GM21723 (cell line): Measurements from ENCODE around the gene HGD.
A peak's percentile ranks its signal among the peaks of the same experiment; 100 is the strongest.
"Not testable (repeated sequence)": the region's sequence is repeated elsewhere in the genome, so short reads cannot be mapped to it uniquely, and the experiment has no call there.

Experiments used
- ATAC-seq: cut with Tn5 transposase; IDR thresholded peaks from one replicate; pipeline ENCODE4 v1.9.1; 2021; ENCODE audit warnings: mild to moderate bottlenecking, moderate library complexity; ENCODE audit not compliant: unreplicated experiment

HGD gene

GRCh38 chr3:120641696-120642246 lies 40.3 kb downstream of the HGD start:
- ATAC-seq = no peak

GRCh38 chr3:120640231-120640630 lies 41.8 kb downstream of the HGD start:
- ATAC-seq = no peak

- not testable (repeated sequence) for ATAC-seq
These were observed 43.2 kb downstream of the HGD start for GRCh38 chr3:120638820-120639219.

GRCh38 chr3:120637851-120638559 lies 44.0 kb downstream of the HGD start:
- ATAC-seq = no peak

GRCh38 chr3:120636795-120637401 lies 45.1 kb downstream of the HGD start:
- ATAC-seq = no peak

DNA sequence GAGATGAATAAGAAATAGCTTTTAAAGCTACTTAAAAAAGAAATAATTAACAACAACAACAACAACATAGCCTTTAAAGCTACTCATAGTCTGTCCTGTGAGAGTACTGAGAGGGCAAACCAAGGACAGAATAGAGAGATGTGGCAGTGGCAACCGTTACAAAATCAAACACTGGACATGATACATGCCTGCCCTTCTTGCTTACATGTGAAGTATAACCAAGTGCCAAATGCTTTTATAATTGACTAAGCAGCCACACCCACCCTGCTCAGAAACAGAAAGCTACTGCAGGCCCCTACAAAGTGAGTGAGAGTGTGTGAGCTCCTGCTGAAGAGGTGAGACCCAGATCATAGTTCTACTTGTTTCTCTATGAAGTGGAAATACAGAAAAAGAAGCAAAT lies 47.5 kb downstream of the HGD start:
- no peak for ATAC-seq

DNA sequence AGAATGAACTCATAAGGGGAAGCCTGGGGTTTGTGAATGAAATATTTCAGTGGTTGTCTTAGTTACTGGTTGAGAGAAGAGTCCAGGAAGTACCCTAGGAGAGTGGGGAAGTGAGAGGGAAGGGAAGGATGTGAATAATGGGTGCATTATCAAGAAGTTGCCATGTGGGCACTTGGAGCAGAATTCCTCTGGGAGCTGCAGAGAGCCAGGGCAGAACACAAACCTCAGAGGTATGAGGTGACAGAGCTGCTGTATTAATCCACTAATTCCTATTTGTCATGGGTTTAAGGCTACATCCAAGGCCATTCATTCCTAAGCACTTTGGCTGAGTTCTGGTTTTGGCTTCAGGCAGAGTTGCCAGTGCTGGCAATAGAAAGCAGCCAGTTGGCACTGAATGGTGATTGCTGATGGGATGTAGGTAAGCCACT lies 56.9 kb downstream of the HGD start:
- no peak for ATAC-seq

DNA sequence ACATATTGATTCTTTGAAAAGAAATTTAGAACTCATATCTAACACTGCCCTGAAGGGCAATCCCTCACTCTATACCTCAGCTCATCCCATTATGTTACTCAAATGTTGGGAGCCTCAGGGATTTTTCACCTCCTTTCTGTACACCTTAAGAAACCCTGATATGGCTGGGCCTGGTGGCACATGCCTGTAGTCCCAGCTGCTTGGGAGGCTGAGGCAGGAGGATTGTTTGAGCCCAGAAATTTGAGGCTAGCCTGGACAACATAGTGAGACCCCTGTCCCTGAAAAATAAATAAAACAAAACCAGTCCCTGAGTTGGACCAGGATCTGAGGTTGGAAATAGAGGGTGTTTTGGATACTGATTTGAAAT lies 58.3 kb downstream of the HGD start:
- no peak for ATAC-seq

- no peak for ATAC-seq
These were observed 58.9 kb downstream of the HGD start for GRCh38 chr3:120622870-120623726.

DNA sequence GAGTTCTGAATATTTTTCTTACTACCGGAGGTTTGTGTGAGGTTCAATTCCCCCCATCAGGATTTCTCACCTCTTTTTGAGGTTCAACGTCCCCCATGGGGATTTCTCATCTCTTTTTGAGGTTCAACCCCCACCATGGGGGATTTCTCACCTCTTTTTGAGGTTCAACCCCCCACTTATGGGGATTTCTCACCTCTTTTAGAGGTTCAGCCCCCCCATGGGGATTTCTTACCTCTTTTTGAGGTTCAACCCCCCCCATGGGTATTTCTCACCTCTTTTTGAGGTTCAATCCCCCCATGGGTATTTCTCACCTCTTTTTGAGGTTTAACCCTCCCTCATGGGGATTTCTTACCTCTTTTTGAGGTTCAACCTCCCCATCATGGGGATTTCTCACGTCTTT lies 59.6 kb downstream of the HGD start:
- no peak for ATAC-seq

DNA sequence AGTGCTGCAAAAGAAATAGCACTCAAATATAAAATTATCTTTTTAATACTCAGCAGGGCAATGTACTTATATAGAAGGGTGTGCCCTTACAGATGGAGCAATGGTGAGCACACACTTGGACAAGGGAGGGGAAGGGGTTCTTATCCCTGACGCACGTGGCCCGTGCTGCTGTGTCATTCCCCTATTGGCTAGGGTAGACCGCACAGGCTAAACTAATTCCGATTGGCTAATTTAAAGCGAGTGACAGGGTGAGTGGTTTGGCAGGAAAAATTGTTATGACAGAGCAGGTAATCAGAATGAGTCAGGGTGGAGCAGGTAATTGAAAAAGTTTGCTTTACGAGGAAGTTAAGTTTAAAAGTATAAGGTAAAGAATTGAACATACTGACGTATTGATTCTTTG lies 65.3 kb downstream of the HGD start:
- not testable (repeated sequence) for ATAC-seq

- ATAC-seq = no peak
These were observed 66.0 kb downstream of the HGD start for GRCh38 chr3:120615847-120616609.

- ATAC-seq = no peak
These were observed 67.3 kb downstream of the HGD start for GRCh38 chr3:120614765-120615164.

GRCh38 chr3:120608506-120608905 lies 73.5 kb downstream of the HGD start:
- no peak for ATAC-seq

DNA sequence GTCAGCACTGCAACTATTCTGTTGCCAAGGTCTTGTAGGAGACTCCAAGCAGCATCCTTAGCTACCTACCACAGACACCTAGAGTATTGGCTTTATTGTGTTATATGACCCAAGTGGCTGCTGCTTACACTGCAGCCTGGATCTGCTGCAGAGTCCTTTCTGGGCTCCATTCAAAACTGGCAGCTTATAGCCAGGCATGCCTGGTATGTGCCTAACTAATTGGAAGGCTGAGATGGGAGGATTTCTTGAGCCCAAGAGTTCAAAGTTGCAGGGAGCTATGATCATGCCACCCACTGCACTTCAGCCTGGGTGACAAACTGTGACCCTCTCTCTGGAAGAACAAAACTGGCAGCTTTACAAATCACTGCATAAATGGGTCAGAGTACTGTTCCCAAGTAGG lies 77.3 kb downstream of the HGD start:
- ATAC-seq = no peak

DNA sequence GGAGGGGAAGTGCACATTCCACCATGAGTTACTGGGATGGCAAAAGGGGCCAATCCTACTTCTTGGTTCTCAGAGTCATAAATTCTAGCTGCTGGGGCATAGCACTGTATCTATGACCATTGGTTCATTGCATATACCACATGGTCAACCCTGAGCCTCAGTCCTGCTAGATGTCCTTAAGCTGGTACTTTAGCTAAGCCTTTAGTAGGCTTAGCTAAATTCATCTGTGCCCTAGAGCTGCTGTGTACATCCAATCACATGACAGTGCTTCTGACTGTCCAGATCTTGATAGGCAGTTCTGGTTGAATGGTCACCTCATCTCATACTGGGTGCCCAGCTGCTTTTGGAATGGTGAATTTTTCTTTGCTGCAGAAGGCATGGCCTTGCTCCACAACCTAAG lies 77.7 kb downstream of the HGD start:
- no peak for ATAC-seq

GRCh38 chr3:120602682-120603081 lies 79.4 kb downstream of the HGD start:
- no peak for ATAC-seq

GRCh38 chr3:120601554-120601953 lies 80.5 kb downstream of the HGD start:
- no peak for ATAC-seq

DNA sequence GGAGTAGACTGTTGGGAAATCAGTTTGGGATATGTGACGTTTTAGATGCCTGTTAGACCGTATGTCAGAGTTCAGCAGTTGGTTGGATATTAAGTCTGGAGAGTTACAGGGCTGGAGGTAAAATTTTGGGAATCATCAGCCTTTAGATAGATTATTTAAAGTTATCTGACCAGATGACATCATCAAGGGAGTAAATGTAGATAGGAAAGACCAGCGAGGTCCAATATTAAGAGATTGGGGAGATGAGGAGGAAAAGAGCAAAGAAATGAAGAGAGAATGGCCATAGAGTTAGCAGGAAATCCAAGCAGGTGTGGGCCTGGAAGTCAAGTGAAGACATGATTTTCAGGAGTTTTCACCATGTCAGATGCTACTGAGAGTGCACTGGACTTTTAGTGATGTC lies 82.8 kb downstream of the HGD start:
- ATAC-seq = no peak

DNA sequence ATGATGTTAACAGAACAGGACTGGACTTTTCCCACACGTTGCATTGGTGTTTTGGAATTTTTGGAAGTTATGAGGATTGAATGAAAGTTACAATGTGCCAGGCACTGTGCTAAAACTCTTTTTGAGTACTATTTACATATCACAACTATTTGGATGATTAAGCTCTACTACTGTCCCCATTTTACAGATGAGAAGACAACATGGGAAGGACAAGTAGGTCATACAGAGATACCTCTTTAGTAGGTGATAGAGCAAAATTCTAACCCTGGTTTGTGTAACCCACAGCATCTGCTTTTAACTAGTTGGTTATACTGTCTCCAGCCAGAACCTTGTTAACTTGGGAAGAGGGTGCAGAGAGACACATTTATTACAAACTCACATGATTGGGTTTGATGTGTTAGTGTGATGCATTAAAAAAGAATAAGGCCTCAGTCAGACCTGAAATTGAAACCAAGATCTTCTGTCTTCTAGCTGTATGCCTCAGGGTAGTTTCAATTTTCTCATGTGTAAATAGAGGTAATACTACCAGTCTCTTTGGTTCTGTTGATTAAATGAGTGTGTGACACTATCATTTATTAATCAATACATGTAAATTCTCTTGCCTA lies 84.5 kb downstream of the HGD start:
- peak; percentile 44 for ATAC-seq

DNA sequence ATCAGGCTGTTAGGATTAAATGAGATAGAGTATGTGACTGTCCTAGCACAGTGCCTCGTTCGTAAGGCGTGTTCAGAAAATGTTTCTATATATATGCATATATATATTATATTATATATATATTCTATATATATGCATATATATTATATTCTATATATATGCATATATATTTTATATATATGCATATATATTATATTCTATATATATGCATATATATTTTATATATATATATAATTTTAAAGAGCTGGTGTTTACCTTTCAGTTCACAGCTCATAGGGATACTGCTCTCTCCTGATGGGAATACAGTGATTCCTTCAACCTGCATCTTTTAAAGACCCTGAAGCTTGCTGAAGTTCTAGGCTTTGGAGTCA lies 85.2 kb downstream of the HGD start:
- ATAC-seq = no peak
